GM12864 (cell line): ENCODE results near the gene FARSB.
"Not testable (repeated sequence)": the region's sequence is repeated elsewhere in the genome, so short reads cannot be mapped to it uniquely, and the experiment has no call there.

ENCODE experiments used
- DNase-seq: peaks from one replicate; pipeline ENCODE4 v3.0.0-alpha.2; 2011; ENCODE audit warnings: low read depth
- H3K4me3 ChIP-seq: 2 replicates; pipeline ENCODE4 v1.5.1; 2011; ENCODE audit warnings: mild to moderate bottlenecking, low read depth, low read length, control low read depth
- TF ChIP-seq, protein P1 (sequence below): IDR thresholded peaks from 2 replicates; pipeline ENCODE4 v1.5.1; 2011; ENCODE audit warnings: low read depth, mild to moderate bottlenecking, moderate library complexity, low read length, control low read depth, inconsistent platforms; ENCODE audit errors: missing control alignments

Gene FARSB

DNA sequence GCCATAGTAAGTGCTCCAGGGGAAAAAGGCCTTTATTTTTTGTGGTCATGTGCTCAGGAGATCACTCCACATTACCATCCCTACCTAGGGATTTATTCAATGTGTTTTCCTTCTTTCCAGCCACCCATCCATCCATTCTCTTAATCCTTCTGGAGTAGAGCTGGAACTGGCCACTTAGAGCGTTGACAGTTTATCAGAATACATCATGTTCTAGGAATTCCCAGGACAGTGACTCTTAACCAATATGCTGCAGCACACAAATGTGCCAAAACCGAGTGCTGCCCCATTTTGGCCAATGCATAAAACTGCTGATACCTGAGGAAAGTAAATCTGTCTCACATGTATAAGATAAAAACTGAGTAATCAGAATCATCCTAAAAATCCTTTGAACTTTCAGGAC lies 63.7 kb downstream of the FARSB start:
- TF ChIP-seq, protein P1, sequence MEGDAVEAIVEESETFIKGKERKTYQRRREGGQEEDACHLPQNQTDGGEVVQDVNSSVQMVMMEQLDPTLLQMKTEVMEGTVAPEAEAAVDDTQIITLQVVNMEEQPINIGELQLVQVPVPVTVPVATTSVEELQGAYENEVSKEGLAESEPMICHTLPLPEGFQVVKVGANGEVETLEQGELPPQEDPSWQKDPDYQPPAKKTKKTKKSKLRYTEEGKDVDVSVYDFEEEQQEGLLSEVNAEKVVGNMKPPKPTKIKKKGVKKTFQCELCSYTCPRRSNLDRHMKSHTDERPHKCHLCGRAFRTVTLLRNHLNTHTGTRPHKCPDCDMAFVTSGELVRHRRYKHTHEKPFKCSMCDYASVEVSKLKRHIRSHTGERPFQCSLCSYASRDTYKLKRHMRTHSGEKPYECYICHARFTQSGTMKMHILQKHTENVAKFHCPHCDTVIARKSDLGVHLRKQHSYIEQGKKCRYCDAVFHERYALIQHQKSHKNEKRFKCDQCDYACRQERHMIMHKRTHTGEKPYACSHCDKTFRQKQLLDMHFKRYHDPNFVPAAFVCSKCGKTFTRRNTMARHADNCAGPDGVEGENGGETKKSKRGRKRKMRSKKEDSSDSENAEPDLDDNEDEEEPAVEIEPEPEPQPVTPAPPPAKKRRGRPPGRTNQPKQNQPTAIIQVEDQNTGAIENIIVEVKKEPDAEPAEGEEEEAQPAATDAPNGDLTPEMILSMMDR = no peak
- no peak overlapping the region for H3K4me3 ChIP-seq
- no peak for DNase-seq

DNA sequence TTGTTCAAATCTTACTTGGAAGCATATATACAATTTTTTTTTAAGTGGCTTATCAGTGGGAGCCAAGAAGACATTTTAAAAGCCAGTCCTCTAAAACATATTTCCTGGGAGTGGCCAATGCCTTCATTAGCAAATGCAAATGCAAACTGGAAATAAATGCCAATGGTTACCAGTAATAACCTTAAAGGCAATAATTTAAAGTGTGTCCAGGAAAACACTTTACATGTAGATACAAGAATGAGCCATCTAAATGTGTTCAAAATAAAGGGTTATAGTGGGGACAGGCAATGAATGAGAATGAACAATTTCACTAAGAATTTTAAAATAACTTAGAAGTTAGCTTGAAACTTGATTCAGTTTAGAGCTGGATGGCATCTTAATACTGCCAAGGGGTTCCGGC lies 64.2 kb downstream of the FARSB start:
- no peak overlapping the region for H3K4me3 ChIP-seq
- TF ChIP-seq, protein P1 = no peak
- DNase-seq = no peak

DNA sequence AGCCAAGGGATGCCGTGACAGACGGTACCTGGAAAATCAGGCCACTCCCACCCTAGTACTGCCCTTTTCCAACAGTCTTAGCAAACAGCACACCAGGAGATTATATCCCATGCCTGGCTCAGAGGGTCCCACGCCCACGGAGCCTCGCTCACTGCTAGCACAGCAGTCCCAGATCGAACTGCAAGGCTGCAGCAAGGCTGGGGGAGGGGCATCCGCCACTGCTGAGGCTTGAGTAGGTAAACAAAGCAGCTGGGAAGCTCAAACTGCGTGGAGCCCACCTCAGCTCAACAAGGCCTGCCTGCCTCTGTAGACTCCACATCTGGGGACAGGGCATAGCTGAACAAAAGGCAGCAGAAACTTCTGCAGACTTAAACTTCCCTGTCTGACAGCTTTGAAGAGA lies 71.3 kb downstream of the FARSB start:
- not testable (repeated sequence) for DNase-seq, H3K4me3 ChIP-seq

DNA sequence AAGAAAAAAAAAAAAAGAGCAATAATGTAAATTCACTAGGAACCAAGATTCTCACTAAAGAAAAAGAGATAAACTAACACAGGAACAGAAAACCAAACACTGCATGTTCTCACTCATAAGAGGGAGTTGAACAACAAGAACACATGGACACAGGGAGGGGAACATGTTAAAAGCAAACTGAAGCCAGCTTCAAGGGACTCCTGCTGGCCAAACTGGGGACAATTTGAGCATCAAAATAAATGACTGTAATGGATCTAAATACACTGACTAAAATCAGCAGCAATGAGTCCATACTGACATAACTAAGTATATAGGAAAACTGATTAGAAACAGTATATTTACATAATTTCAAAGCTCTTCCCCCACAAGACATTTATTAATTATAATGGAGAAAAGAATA lies 73.0 kb downstream of the FARSB start:
- no peak for DNase-seq
- no peak overlapping the region for H3K4me3 ChIP-seq
- TF ChIP-seq, protein P1 = peak; percentile 19

DNA sequence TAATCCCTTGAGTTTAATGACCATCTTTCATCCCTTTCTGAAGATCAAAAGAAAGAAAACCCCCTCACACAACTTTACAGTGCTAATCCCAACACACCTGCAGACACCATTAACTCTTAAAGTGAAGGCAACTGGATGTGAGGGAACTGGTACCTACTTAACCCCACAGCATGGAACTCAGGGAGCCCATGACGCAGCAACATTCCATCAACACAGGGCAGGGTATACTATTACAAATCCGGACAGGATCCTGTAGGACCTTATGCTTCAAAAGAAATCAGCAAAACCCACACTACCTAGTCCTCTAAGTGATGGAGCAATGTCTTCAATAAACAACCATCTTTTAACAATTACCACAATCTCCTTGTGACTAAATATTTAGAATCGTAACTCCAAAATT lies 78.6 kb downstream of the FARSB start:
- DNase-seq = no peak
- TF ChIP-seq, protein P1 = no peak

DNA sequence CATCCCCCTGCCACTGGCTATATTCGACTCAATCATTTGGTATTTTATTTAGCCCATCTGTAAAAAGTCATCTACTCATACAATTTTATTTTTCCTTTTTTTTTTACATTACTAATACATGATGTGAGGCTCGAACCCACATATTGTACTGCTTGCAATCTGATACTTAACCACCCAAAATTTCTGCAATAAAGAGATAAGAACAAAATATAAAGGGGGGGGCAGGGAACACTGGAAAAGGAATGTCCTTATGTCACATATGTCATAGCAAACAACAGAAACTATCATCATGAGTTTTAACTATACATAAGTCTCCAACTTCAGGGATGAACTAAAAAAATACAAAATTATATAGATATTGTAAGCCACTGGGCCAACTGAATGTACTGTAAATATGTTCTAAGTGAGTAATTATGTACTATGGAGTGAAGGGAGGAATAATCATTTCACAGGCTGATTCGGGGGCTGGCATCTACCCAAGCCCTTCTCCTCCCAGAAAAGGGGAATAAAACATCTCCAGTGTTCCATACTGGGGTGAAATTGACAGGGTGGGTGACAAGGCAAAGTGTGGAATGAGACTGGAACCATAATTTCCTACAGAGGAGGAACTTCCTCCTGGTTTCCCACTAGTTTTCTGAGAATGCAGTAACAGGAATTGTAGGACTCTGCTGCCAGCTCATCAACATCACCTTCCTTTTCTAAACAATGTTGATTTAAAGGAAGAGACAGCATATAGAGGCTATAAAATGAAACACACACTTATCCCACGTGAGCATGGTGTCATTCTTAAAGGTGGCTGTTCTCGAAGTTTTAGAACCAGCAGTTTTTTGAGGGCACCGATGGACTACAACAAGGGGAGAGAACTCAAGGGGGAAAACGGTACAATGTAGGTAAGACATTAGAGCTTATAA lies 79.5 kb downstream of the FARSB start:
- DNase-seq = no peak
- no peak overlapping the region for H3K4me3 ChIP-seq
- TF ChIP-seq, protein P1 = no peak

More for the DNA sequence above, 78.6 kb downstream of the FARSB start:
- H3K4me3 ChIP-seq = no peak overlapping the region

DNA sequence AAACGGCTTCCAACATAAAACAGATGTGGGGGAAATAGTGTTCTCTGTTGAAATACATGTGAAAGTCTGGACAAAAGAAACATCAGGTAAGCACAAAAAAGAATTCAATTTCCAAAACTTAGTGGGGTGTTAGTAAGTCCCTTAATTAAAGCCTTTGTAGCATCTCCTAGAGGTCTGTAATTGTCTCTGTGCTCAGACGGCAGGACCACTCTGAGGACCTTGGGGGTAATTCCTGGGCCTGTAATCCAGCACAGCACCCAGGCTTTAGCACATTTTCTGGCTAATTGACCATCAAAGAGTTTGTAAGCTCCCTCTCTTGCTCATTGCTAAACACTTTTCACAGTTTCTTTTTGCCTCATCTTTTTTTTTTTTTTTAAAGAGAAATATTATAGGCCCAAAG lies 80.3 kb downstream of the FARSB start:
- TF ChIP-seq, protein P1 = no peak
- DNase-seq = no peak
- H3K4me3 ChIP-seq = no peak overlapping the region
